Lower lobe of right lung (tissue), 2 donors: ENCODE data around the gene SOHLH2. TPM values are rescaled to one million over a fixed set of nuclear protein-coding genes. Genes with fewer than 3 reads are reported as not detected.

Source experiments
- ATAC-seq, 2 donors: fragments of 200-7000 bp; cut with Tn5 transposase; one replicate each; pipeline ENCODE4 v1.9.1; 2020 to 2022; ENCODE audit warnings: mild to moderate bottlenecking in 2 of 2, moderate library complexity in 2 of 2
- DNase-seq: peaks from one replicate; pipeline ENCODE4 v3.0.0-alpha.2; 2020
- H3K27ac ChIP-seq: fragments of 200-600 bp; one replicate; pipeline ENCODE4 v1.8.0; 2022
- H3K27me3 ChIP-seq: fragments of 200-600 bp; one replicate; pipeline ENCODE4 v1.8.0; 2022; ENCODE audit warnings: low read depth
- H3K36me3 ChIP-seq: fragments of 200-600 bp; one replicate; pipeline ENCODE4 v1.8.0; 2022; ENCODE audit warnings: mild to moderate bottlenecking
- H3K4me1 ChIP-seq: fragments of 200-600 bp; one replicate; pipeline ENCODE4 v1.8.0; 2022
- H3K4me3 ChIP-seq: fragments of 200-600 bp; one replicate; pipeline ENCODE4 v1.8.0; 2022; ENCODE audit warnings: mild to moderate bottlenecking
- H3K9me3 ChIP-seq: fragments of 200-600 bp; one replicate; pipeline ENCODE4 v1.8.0; 2022
- CTCF ChIP-seq: fragments of 200-600 bp; IDR thresholded peaks from one replicate; pipeline ENCODE4 v1.8.0; 2022; ENCODE audit warnings: antibody characterized with exemption, mild to moderate bottlenecking
- intact Hi-C: fragments of 100-400 bp; cut with DNase I; formaldehyde crosslinking; loops from one replicate; pipeline ENCODE4 v1.11.0; 2022
- total RNA-seq: library from RNA; stranded (reverse); fragmentation: NEBNext Ultra II Directional; extraction: Animal tissue kit (Norgen Biotek cat#: 25700); gene quantifications from one replicate; pipeline ENCODE4 v1.2.1, GENCODE V29; 2021
- donor health status: DM: no; HTN: yes; CAD: no; lungs with severe emphysema.

Gene SOHLH2
- total RNA-seq, 1 donor from 2014 or later, result not detected

GRCh38 chr13:36242761-36243160 lies 28.4 kb upstream of the SOHLH2 start:
- Histone ChIP-seq H3K9me3 (peaks cover 4% of the 10 kb centered on the region), H3K27me3 (no peaks in the 10 kb centered on the region), H3K4me3 (no peak overlapping the region), H3K36me3 (no peaks in the 10 kb centered on the region), H3K4me1 (no peaks in the 10 kb centered on the region), H3K27ac (no peak overlapping the region)
- intact Hi-C loops, result no loop called here
- no peak for TF ChIP-seq CTCF
- DNase-seq (no peak), ATAC-seq (no peak)

- H3K9me3 ChIP-seq, result peaks cover 4% of the 10 kb centered on the region
- no peaks in the 10 kb centered on the region for H3K27me3 ChIP-seq
These were observed 16.9 kb upstream of the SOHLH2 start for GRCh38 chr13:36231236-36231635.

GRCh38 chr13:36224730-36225129 lies 10.4 kb upstream of the SOHLH2 start:
- H3K36me3 ChIP-seq, result no peaks in the 10 kb centered on the region
- intact Hi-C loops, result no loop called here
- no peak for TF ChIP-seq CTCF
- no peaks in the 10 kb centered on the region for H3K4me1 ChIP-seq
- H3K27me3 ChIP-seq, result no peaks in the 10 kb centered on the region
- DNase-seq, result no peak
- peaks cover 15% of the 10 kb centered on the region for H3K9me3 ChIP-seq
- H3K27ac ChIP-seq, result no peak overlapping the region
- no peak for ATAC-seq
- no peak overlapping the region for H3K4me3 ChIP-seq

More at GRCh38 chr13:36231236-36231635, 16.9 kb upstream of the SOHLH2 start:
- no peak for TF ChIP-seq CTCF
- intact Hi-C loops, result no loop called here
- no peak for ATAC-seq
- no peak overlapping the region for H3K4me3 ChIP-seq
- DNase-seq, result no peak
- no peaks in the 10 kb centered on the region for H3K36me3 ChIP-seq
- no peaks in the 10 kb centered on the region for H3K4me1 ChIP-seq
- no peak overlapping the region for H3K27ac ChIP-seq

- DNase-seq, result no peak
- Histone ChIP-seq H3K9me3 (peaks cover 9% of the 10 kb centered on the region), H3K27me3 (no peaks in the 10 kb centered on the region), H3K36me3 (no peaks in the 10 kb centered on the region), H3K27ac (no peak overlapping the region), H3K4me1 (no peaks in the 10 kb centered on the region), H3K4me3 (no peak overlapping the region)
- intact Hi-C loops, result no loop called here
- no peak for ATAC-seq
- TF ChIP-seq CTCF, result no peak
These were observed 5.5 kb upstream of the SOHLH2 start for GRCh38 chr13:36219883-36220282.

- Histone ChIP-seq H3K36me3 (no peaks in the 10 kb centered on the region), H3K4me1 (no peaks in the 10 kb centered on the region), H3K27ac (no peak overlapping the region), H3K4me3 (no peak overlapping the region), H3K9me3 (no peaks in the 10 kb centered on the region), H3K27me3 (no peaks in the 10 kb centered on the region)
- ATAC-seq (no peak), DNase-seq (no peak)
- intact Hi-C loops, result no loop called here
- no peak for TF ChIP-seq CTCF
These were observed 3.1 kb upstream of the SOHLH2 start for GRCh38 chr13:36217456-36217855.

GRCh38 chr13:36212789-36213188 lies 1.6 kb downstream of the SOHLH2 start:
- no peak for ATAC-seq
- H3K9me3 ChIP-seq, result no peaks in the 10 kb centered on the region
- no peaks in the 10 kb centered on the region for H3K4me1 ChIP-seq
- no peak for DNase-seq
- no peak overlapping the region for H3K27ac ChIP-seq
- H3K36me3 ChIP-seq, result no peaks in the 10 kb centered on the region
- H3K4me3 ChIP-seq, result no peak overlapping the region
- no peak for TF ChIP-seq CTCF
- intact Hi-C loops, result no loop called here
- no peaks in the 10 kb centered on the region for H3K27me3 ChIP-seq
